GM12878 (cell line): Measurements from ENCODE around the gene UBP1. TPM values are rescaled to one million over a fixed set of nuclear protein-coding genes. Genes with fewer than 3 reads are reported as not detected.

Experiments
- ATAC-seq: fragments of 200-7000 bp; cut with Tn5 transposase; 3 replicates; pipeline ENCODE4 v1.9.1; 2020; ENCODE audit warnings: mild to moderate bottlenecking, moderate library complexity
- BruUV-seq: library from RNA; stranded (reverse); fragments of 400-500 nt; replicated peaks from 2 replicates; lab custom pipeline; 2021; lab: Mats Ljungman, UMichigan
- CTCF ChIA-PET: fragments of 300-600 bp; sonication (Branson Sonifier 250); formaldehyde crosslinking; extraction: SDS; loops from one replicate; lab custom pipeline; 2021; ENCODE audit warnings: inconsistent platforms; lab: Yijun Ruan, JAX
- POLR2A ChIA-PET: fragments of 350-600 bp; formaldehyde crosslinking; extraction: SDS; loops from one replicate; lab custom pipeline; 2021; ENCODE audit warnings: inconsistent platforms; lab: Charles Lee
- RAD21 ChIA-PET: fragments of 300-600 bp; sonication (Branson Sonifier 250); formaldehyde crosslinking; loops from one replicate; lab custom pipeline; 2023; ENCODE audit warnings: antibody characterized with exemption; ENCODE audit not compliant: unreplicated experiment; lab: Charles Lee
- SMC1A ChIA-PET: fragments of 300-600 bp; sonication (Branson Sonifier 250); formaldehyde crosslinking; loops from one replicate; lab custom pipeline; 2023; ENCODE audit not compliant: unreplicated experiment, uncharacterized antibody; lab: Charles Lee
- DNase-seq: peaks from one replicate; pipeline ENCODE4 v3.0.0-alpha.2; 2011; ENCODE audit warnings: low read depth, low spot score
- FAIRE-seq: peaks from 3 replicates; lab custom pipeline; 2011; peaks lifted over from hg19 to GRCh38; lab: Jason Lieb, UNC
- H2AFZ ChIP-seq: 2 replicates; pipeline ENCODE4 v1.6.0; 2011; ENCODE audit warnings: low read depth, low read length, control low read depth; ENCODE audit not compliant: control insufficient read depth
- H3K27ac ChIP-seq: 2 replicates; pipeline ENCODE4 v1.5.1; 2011; ENCODE audit warnings: control low read depth; ENCODE audit not compliant: control insufficient read depth, insufficient read depth
- H3K27me3 ChIP-seq, 2 experiments: replicated peaks in 1 of 2; 2 replicates each; pipeline versions ENCODE4 v1.6.0 to v1.6.1; 2011; ENCODE audit warnings: low read length in 1 of 2; ENCODE audit not compliant: control insufficient read depth in 2 of 2, insufficient read depth in 2 of 2
- H3K36me3 ChIP-seq, 2 experiments: 2 replicates each; pipeline ENCODE4 v1.5.1; 2011; ENCODE audit warnings: low read length in 1 of 2; ENCODE audit not compliant: control insufficient read depth in 2 of 2, insufficient read depth in 2 of 2
- H3K4me1 ChIP-seq: 2 replicates; pipeline ENCODE4 v1.6.1; 2011; ENCODE audit warnings: mild to moderate bottlenecking, low read length, moderate library complexity, mixed read lengths; ENCODE audit not compliant: control insufficient read depth, insufficient read depth
- H3K4me2 ChIP-seq: 2 replicates; pipeline ENCODE4 v1.6.0; 2011; ENCODE audit warnings: control low read depth; ENCODE audit not compliant: control insufficient read depth, insufficient read depth
- H3K4me3 ChIP-seq: fragments of 200-600 bp; sonication (generic); 2 replicates; pipeline ENCODE4 v1.5.1; 2016
- H3K79me2 ChIP-seq: 2 replicates; pipeline ENCODE4 v1.6.0; 2011; ENCODE audit warnings: low read length; ENCODE audit not compliant: control insufficient read depth, insufficient read depth
- H3K9ac ChIP-seq: 2 replicates; pipeline ENCODE4 v1.8.0; 2011; ENCODE audit warnings: low read length, control low read depth, mixed read lengths; ENCODE audit not compliant: control insufficient read depth, insufficient read depth
- H3K9me3 ChIP-seq: replicated peaks from 3 replicates; pipeline ENCODE4 v1.5.1; 2011; ENCODE audit warnings: mild to moderate bottlenecking, low read length; ENCODE audit not compliant: control insufficient read depth, insufficient read depth
- H4K20me1 ChIP-seq: 2 replicates; pipeline ENCODE4 v1.6.0; 2011; ENCODE audit not compliant: control insufficient read depth, insufficient read depth
- ATF7 ChIP-seq: fragments of 450-650 bp; IDR thresholded peaks from 2 replicates; pipeline ENCODE4 v1.6.1; 2016; ENCODE audit warnings: low read depth, mild to moderate bottlenecking
- CREB1 ChIP-seq: IDR thresholded peaks from 2 replicates; pipeline ENCODE4 v1.6.1; 2012; ENCODE audit warnings: low read depth, mild to moderate bottlenecking, inconsistent platforms
- MEF2B ChIP-seq: fragments of 450-650 bp; IDR thresholded peaks from 2 replicates; pipeline ENCODE4 v1.6.1; 2018; ENCODE audit warnings: mild to moderate bottlenecking, moderate library complexity; ENCODE audit not compliant: partially characterized antibody, poor library complexity, severe bottlenecking
- MTA3 ChIP-seq: IDR thresholded peaks from 2 replicates; pipeline ENCODE4 v1.6.1; 2012; ENCODE audit warnings: low read length, inconsistent platforms, borderline replicate concordance
- NFIC ChIP-seq: IDR thresholded peaks from 2 replicates; pipeline ENCODE4 v1.6.1; 2012; ENCODE audit warnings: low read depth, mild to moderate bottlenecking, inconsistent platforms, low read length, moderate library complexity
- NFYA ChIP-seq: IDR thresholded peaks from 2 replicates; pipeline ENCODE4 v1.6.1; 2011; ENCODE audit warnings: low read depth, mild to moderate bottlenecking, low read length, improper control_type of control experiment, borderline replicate concordance
- NR2C2 ChIP-seq: IDR thresholded peaks from 2 replicates; pipeline ENCODE4 v1.6.1; 2011; ENCODE audit warnings: borderline replicate concordance, low read depth; ENCODE audit not compliant: control insufficient read depth, insufficient read length
- NRF1 ChIP-seq: conservative IDR thresholded peaks from 2 replicates; pipeline ENCODE4 v1.6.1; 2011; ENCODE audit warnings: mild to moderate bottlenecking, low read depth, low read length, improper control_type of control experiment
- POLR2AphosphoS2 ChIP-seq: IDR thresholded peaks from 2 replicates; pipeline ENCODE4 v1.6.1; 2011; ENCODE audit warnings: low read depth, mild to moderate bottlenecking, low read length, improper control_type of control experiment, moderate library complexity
- RBBP5 ChIP-seq: fragments of 200-600 bp; sonication (generic); conservative IDR thresholded peaks from 2 replicates; pipeline ENCODE4 v1.6.1; 2016
- SPI1 ChIP-seq: IDR thresholded peaks from 2 replicates; pipeline ENCODE4 v1.6.1; 2011; ENCODE audit warnings: low read depth, mild to moderate bottlenecking, low read length, moderate library complexity, borderline replicate concordance; ENCODE audit not compliant: insufficient read depth
- STAT3 ChIP-seq: IDR thresholded peaks from 2 replicates; pipeline ENCODE4 v1.6.1; 2011; ENCODE audit warnings: low read depth, low read length, improper control_type of control experiment
- WGBS: methylation state at CpG from one replicate; pipeline ENCODE4 v1.1.6; 2016; ENCODE audit warnings: low lambda C conversion rate; ENCODE audit not compliant: insufficient replicate concordance, insufficient coverage; ENCODE audit errors: missing lambda C conversion rate; 5-methylcytosine and 5-hydroxymethylcytosine counted together
- in situ Hi-C: fragments of 300-500 bp; cut with MboI; formaldehyde crosslinking; loops from 9 replicates; pipeline ENCODE4 v1.14.3; 2018; ENCODE audit warnings: mixed read lengths
- intact Hi-C: fragments of 100-400 bp; cut with micrococcal nuclease; formaldehyde crosslinking; loops from one replicate; pipeline ENCODE4 v1.14.2; 2022; ENCODE audit not compliant: unreplicated experiment
- polyA plus RNA-seq, 11 experiments: library from polyadenylated mRNA; depleted of rRNA in 4 of 11; unstranded in 6 of 11; stranded (reverse) in 5 of 11; fragments of >200 nt; fragmentation: Nextera tagmentation in 4 of 11; fragmentation: Illumina TruSeq in 1 of 11; extraction: Ambion mirVana in 4 of 11; extraction: Trizol in 1 of 11; gene quantifications; 1 replicate in 1 of 11; 2 replicates in 10 of 11; pipeline versions ENCODE4 v1.2.1 to v1.2.3, GENCODE V29; 2011 to 2016; ENCODE audit warnings: inconsistent platforms in 2 of 11, missing spikeins in 2 of 11, low read depth in 1 of 11
- total RNA-seq, 4 experiments: library from RNA; depleted of rRNA in 3 of 4; stranded (reverse); fragments of >200 nt in 3 of 4; fragmentation: Illumina TruSeq in 1 of 4; extraction: Trizol in 1 of 4; gene quantifications; 2 replicates each; pipeline versions ENCODE4 v1.2.1 to v1.2.3, GENCODE V29; 2013 to 2021

The UBP1 gene
- total and polyA plus RNA-seq, 10 of the 15 experiments (the other 5 are each of a cell fraction or from before 2014, with no cell fraction given): 9.3 to 93.6 (median 52.4) TPM

DNA sequence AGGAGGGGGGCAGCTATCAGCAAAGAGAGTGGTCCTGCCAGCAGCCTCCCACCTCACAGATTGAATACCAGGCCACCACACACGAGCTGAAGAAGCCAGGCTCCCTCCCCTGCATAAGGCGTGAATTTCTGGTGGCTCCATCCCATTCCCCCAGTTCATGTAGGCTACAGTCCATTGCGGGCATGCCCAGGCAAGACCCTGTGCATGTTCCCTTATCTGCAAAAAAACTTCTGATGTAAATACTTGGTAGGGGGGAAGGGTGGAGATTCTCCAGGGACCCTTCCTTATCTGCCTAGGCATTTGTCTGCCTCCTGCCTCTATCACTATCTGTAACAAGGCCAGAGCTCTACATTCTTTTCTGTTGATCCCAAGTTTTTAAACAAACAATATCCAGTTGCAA, 27.6 kb upstream of the UBP1 start:
- SMC1A ChIA-PET: no interaction called here
- no peak overlapping the region for H3K4me2 ChIP-seq
- no peaks in the 10 kb centered on the region for H4K20me1 ChIP-seq
- no peak overlapping the region for H3K27ac ChIP-seq
- H3K4me3 ChIP-seq: no peak overlapping the region
- POLR2A ChIA-PET: no interaction called here
- in situ Hi-C loops: no loop called here
- 64% methylated on average over 3 of the region's 3 CpGs for WGBS
- H3K9me3 ChIP-seq: no peaks in the 10 kb centered on the region; the same call in 2 of the 3 replicates
- no peaks in the 10 kb centered on the region for H3K36me3 ChIP-seq
- BruUV-seq: no TSS peak
- ATAC-seq (no peak), FAIRE-seq (no peak), DNase-seq (no peak)
- H2AFZ ChIP-seq: no peak overlapping the region
- no peaks in the 10 kb centered on the region for H3K4me1 ChIP-seq
- TF ChIP-seq NR2C2: no peak
- no peak for TF ChIP-seq SPI1
- no peak for TF ChIP-seq CREB1
- TF ChIP-seq MTA3: no peak
- TF ChIP-seq MEF2B: no peak
- TF ChIP-seq NRF1: no peak
- TF ChIP-seq RBBP5: no peak
- no peak for TF ChIP-seq STAT3
- no peak for TF ChIP-seq NFYA
- TF ChIP-seq POLR2AphosphoS2: no peak
- TF ChIP-seq ATF7: no peak
- TF ChIP-seq NFIC: no peak
- RAD21 ChIA-PET: no interaction called here
- no peak overlapping the region for H3K9ac ChIP-seq
- H3K27me3 ChIP-seq: no peaks in the 10 kb centered on the region
- no peaks in the 10 kb centered on the region for H3K79me2 ChIP-seq
- CTCF ChIA-PET: no interaction called here
- intact Hi-C loops: no loop called here
